GM21529 (cell line): Measurements from ENCODE around the gene SGCE.

ENCODE experiments used
- ATAC-seq: cut with Tn5 transposase; IDR thresholded peaks from one replicate; pipeline ENCODE4 v1.9.1; 2021; ENCODE audit not compliant: unreplicated experiment

SGCE gene

DNA sequence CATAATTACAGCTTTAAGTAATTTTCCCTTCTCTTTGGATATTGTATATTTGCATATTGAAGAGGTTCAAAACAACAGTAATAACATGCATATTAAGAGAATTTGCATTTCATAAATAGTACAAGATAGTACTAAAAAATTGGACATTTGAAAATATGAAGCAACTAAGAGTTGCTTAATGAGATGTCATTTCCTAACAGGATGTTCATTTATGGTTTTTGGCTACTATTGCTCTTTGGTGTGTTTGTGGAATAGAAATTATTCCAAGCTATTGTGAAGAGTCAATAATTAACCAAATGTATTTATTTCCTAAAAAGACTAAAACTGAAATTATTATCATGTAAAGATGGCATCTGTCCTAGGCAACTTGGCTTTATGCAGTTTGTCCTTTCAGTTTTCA lies 4.1 kb upstream of the SGCE start:
- no peak for ATAC-seq

DNA sequence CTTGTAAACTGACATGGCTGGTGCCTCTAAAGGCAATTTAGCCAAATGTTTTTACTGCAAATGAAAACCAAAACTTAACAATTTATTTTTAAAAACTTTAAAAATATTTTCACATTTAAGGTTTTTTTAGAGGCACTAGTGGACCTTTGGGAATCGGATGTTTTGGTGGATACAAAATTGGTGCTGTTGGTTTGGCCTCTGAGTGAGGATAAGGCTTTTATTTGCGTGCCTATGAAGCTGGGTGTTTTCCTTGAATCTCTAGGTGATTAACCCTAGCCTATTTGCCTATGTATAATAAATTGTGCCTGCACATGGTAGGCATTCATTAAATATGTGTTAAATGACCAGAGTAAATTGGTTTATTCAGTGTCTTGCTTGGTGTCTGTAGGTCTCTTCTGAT lies 2.9 kb upstream of the SGCE start:
- ATAC-seq: no peak

DNA sequence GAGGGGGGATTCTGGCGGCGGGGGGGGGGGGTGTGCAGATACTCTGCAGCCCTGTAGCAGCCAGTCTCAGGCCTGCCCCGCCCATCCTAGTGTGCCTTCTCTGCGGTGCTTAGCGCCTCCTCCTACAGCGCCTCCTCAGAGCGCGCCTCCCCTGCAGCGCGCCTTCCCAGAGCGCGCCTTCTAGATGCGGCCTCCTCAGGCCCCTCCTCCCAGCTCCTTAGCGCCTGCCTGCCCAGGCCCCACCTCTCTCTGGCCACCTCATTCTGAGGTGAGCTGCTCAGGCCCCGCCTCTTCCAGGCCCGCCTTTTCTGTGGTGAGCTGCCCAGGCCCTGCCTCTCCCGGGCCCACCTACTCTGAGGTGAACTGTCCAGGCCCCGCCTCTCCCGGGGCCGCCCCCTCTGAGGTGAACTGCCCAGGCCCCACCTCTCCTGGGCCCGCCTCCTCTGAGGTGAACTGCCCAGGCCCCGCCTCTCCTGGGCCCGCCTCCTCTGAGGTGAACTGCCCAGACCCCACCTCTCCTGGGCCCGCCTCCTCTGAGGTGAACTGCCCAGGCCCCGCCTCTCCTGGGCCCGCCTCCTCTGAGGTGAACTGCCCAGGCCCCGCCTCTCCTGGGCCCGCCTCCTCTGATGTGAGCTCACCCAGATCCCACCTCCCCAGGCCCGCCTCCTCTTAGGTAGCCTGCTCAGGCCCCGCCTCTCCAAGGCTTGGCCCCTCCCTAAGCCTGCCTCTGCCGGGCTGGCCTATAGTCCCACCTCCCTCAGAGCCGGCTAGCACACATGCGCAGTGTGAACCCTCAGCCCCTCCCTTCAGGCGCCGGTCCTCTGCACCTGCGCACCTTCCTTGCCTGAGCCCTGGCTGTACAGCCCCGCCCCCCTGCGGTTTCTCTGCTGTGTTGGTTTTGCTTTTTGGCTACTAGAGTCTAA lies 2.1 kb upstream of the SGCE start:
- ATAC-seq: peak; percentile 81

DNA sequence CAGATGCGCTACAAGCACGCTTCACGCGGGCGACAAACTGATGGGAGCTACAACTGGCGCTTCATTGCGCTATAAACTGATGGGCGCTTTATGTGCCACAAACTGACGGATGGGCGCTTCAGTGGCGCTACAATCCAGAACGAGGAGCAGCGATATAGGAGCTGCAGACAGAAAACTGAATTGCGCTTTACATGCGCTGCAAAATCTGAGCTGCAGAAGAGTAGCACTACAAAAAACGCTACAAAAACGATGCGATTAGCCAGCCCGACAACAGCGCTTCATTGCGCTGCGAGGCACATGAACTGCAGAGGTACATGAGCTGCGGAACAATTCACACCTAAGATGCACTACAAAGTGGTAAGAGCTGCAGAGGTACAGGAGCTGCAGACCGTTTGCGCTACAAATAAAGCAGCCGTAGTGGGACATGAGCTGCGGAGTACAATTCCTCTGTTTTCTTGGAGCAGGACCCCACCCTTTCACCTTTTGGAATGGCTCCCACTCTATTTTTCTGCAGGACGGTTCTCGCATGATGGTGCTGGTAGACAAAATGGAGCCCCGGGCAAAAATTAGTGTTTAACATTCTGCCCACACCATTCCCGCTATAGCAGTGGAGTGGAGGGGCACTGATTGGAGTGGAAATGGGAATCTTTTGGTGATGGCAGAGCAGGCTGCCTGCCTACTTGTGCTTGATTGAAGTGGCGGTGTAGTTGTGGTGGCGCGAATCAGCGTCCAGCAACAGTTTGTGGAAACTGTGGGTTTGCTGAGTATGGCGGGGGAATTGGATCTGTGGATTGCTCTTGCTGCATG lies 1.2 kb upstream of the SGCE start:
- no peak for ATAC-seq

DNA sequence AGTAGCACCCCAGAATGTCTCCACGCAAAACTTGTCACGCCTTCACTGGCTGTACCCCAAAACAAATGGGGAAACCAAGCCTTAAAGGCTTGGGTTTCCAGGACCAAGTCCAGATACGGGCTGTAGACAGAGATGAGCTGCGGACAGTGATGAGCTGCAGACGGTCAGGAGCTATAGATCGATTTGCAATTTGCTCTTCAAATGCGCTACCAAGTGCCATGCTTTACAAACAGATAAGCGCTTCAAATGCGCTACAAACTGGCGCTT lies 658 bp upstream of the SGCE start:
- ATAC-seq: no peak

- ATAC-seq: no peak
Observed at GRCh38 chr7:94655126-94655847, 646 bp downstream of the SGCE start.

GRCh38 chr7:94654783-94655125 lies 1.2 kb downstream of the SGCE start:
- no peak for ATAC-seq

GRCh38 chr7:94650147-94651051 lies 5.5 kb downstream of the SGCE start:
- ATAC-seq: no peak

DNA sequence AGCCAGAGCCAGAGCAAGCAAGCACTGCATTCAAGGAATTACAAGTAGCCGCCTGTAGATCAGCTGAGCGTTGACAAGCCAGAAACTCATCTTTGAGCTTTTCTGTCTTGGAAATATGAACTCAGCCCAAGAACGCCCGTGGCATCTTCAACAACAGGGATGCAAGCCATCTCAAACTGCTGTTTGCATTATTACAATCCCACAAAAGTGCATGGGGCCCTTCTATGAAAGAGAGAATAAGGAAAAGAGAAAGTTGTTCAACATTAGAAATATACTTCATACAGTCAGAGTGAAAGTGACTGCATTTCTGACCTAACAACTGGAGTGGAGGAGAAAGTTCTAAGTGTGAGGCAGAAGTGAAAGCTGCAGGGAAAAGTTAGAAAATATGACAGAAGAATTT lies 6.5 kb downstream of the SGCE start:
- ATAC-seq: peak; percentile 91

DNA sequence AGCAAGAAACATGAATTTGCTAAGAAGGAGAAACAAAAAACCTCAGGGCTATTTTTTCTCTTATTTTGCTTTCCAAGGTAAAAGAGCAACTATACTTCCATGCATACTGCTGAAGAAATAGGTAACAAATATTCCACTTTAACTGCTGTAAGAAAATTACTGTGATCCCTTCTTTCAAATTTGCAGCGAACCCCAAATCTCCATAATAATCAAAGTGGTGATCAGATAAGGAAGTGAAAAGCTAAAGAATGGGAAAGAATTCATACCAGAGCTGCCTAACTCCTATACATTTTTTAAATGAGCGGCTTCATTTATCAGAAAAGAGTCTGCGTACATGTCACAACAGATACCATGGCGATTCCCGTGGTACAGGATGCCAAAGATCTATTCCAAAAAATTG lies 7.2 kb downstream of the SGCE start:
- ATAC-seq: no peak

- no peak for ATAC-seq
Observed at GRCh38 chr7:94647295-94647694, 8.6 kb downstream of the SGCE start.

DNA sequence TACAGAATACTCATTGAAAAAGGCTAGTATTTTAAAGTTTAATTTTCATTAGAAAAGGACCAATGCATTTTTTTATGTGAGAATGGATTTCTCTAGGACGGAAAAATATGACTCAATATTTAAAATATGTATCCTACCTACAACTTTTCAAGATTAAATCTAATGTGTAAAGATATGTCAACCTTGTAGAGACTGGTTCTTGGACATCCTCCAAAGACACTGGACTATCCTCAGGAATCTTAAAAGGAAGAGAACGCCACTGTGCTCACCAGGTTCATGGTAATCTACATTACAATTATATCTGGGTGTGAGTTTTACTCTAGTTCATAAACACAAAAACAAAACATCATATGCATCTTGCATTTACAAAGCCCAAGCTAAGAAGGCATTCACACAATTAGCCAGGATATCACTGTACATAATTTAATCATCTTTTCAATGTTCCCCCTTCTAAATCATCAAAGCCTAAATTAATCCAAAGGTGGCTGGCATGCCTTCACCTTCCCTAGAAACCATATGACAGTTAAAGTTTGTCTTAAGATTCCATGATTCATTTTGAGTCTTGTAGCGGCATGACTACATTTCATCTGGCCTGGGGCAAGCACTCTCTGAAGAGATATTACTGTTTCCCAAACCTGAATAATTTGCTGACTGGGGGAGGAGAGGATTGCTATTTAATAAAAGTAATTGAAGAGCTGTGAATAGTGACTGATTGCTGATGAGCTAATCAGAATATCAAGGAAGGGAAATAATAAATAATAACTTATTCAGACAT lies 12.0 kb downstream of the SGCE start:
- no peak for ATAC-seq

- ATAC-seq: no peak
Observed at GRCh38 chr7:94642838-94643653, 12.9 kb downstream of the SGCE start.

DNA sequence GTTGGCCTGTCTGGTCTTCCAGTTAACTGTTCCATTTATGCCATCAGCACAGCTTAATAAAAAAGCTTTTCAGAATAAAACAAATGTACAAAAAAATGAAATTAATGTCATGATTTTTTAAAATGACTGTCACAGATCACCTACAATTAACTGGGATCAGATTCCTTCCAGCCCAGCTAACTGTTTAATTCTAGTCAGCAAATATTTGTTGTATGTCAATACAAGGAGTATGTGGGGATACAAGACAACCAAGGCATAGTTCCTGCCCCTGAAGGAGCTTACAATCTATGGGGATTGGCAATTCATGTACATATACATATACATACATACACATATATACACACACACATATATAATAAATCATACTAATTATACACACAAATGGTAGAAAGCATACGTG lies 16.5 kb downstream of the SGCE start:
- no peak for ATAC-seq

DNA sequence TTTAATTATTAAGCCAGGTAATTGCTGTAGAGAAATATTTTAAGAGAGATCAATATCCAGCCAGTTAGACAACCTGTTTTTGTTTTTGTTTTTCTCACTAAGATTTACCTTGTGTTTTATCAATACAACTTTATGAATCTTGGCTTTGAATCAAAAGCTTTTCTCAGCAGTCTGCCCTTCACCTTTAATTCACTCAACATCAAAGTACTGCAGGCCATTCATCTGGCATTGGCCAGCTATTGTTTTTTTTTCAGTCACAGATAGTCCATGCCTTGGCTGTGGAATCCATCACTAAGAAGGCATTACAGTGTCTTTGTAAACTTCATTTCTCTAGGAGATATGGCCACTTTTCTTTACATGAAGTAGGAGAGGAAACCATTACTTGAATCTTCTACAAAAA lies 20.2 kb downstream of the SGCE start:
- no peak for ATAC-seq

DNA sequence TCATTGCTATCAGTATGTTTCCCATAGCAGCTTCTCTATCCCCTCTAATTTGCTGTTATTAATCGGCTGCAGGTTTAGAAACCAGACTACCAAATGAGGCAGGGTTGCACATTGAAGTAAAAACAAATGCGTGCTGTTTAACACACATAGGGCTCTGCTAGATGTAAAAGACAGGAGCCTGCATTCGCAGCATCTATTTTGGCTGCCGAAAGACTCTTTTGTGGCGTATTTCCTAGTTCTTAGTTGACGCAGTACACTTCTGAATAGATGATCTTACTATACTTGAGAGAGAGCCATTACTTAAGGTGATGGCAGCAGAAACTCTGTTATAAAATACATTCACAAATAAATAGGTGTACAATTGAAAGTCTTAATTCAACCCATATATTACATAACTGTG lies 21.4 kb downstream of the SGCE start:
- ATAC-seq: no peak

GRCh38 chr7:94633687-94634086 lies 22.2 kb downstream of the SGCE start:
- ATAC-seq: no peak

DNA sequence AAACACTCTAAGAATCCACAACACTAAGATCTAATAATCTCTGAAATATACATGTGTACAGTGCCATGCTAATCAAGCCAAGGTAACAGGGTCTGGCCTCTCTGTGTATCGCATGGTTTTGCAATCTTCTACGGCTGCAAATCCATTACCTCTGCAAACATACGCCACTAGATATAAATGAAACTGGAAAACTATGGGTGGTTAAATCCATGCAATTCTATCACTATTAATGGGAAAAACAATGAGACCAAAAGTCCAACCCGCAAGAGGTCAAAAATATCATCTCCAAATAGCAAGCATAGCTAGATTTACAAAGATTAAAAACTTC lies 23.0 kb downstream of the SGCE start:
- no peak for ATAC-seq

DNA sequence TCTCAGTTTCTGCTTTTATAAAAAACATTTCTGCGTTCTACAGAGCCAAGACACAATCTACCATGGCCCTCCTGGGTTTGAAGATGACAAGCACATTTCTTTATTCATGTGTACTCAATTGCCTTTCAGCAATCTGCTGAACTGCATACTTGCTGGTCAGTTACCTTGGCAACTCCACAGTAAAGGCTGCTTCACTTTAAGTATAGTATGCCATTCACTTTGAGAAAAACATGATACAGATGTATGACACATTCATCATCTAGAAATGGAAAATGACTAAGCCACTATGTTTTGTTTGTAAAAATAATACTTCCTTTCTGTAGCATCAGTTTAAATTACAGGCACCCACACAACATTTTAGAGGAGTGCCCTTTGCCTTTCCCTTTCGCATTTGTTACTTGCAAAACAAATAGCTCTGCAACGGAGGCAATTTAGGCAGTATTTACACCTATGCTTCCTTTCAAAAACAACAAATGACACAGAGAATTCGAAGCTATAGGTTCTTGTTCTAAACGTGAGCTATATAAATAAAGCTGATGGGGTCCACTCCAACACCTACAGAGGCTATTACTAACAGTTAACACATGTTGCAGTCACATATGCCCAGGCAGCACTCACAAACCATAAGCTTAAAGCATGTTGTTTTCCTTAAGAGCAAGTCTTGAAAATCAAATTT lies 23.5 kb downstream of the SGCE start:
- no peak for ATAC-seq
